ENCODE measurements around the gene DISC1.

DNA sequence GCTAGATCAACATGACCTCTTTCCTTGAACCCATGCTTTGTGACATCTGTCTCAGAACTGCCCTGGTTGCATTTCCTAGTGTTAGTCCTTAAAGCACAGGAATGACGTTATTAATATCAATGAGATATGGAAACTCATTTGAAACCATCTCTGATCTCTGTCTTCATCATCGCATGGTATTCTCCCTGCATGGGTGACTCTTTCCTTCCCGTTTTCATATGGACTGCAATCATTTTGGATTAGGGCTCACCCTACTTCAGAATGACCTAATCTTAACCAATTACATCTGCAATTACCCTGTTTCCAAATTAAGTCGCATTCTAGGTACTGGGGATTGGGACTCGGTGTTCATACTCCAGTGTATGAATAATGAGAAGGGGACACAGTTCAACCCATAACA lies 41.7 kb upstream of the DISC1 start:
- TF ChIP-seq CTCF (IDR thresholded peaks at IDR 0.05) = no peak
- TF ChIP-seq POLR2A (IDR thresholded peaks at IDR 0.05) = no peak

All from vagina (tissue), 2 donors.